ENCODE data around the gene ARF1. TPM values are rescaled to one million over a fixed set of nuclear protein-coding genes. Genes with fewer than 3 reads are reported as not detected.
A peak's percentile ranks its signal among the peaks of the same experiment; 100 is the strongest.

ARF1 gene
- total and polyA plus RNA-seq, 10 of the 15 experiments (the other 5 are each of a cell fraction or from before 2014, with no cell fraction given): 48.4 to 508 (median 283) TPM

DNA sequence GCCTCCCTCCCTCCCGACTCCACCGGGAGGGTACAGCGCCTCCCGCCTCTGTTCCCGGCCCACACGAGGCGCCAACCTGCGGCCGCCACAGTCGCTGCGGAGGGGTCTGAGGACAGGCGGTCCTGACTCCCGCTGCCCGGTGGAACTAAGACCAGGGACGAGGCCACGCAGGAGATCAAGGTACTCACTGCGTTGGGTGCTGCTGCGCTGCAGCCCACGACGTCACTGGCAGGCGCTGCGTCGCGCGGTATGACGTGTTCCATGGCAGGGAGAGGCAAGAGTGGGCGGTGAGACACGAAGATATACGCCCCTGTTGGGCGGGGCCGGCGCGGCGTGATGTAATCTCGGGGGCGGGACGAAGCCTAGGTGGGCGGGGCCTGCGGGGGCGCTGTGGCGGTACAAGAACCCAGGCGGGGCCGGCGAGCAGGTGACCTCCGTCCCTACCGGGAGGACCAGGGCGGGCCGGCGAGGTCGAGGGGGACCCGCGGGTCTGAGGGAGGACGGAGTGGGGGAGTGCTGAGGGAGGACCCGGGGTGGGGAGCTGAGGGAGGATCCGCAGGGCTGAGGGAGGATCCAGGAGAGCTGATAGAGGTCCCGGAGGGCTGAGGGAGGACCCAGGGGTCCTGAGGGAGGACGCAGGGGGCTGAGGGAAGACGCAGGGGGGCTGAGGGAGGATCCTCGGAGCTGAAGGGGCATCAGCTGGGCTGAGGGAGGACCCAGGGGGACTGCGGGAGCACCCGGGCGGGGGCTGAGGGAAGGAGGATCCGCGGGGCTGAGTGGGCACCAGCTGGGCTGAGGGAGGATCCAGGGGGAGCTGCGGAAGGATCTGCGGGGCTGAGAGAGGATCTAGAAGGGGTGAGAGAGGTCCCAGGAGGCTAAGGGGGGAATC is 26.8 kb downstream of the ARF1 start, which contains the start of gene MRPL55:
Gene MRPL55, minus strand, starts transcription at position 227 of the 889 bp plus-strand sequence. CDS start 1,039 bp downstream, outside the sequence.
- peaks cover 11% of the 10 kb centered on the region for H3K4me1 ChIP-seq (ENCODE audit: control insufficient read depth, insufficient read depth, low read length)
- H3K9ac ChIP-seq (ENCODE audit: control insufficient read depth, insufficient read depth, low read length): peak within 1 kb of the TSS; percentile 85
- peaks cover 13% of the 10 kb centered on the region for H3K79me2 ChIP-seq (ENCODE audit: control insufficient read depth, insufficient read depth, low read length)
- H3K4me3 ChIP-seq: peak within 1 kb of the TSS; percentile 93
- peak within 1 kb of the TSS; percentile 96 for H2AFZ ChIP-seq (ENCODE audit: control insufficient read depth, low read depth, low read length)
- H3K27ac ChIP-seq (ENCODE audit: control insufficient read depth, insufficient read depth): peak within 1 kb of the TSS; percentile 73
- RAD21 ChIA-PET (ENCODE audit: unreplicated experiment): interaction anchor here (0.7 to 1.2 kb wide), 2 partner anchors 21 to 57 kb away, joined by 3 read pairs; no protein-coding TSS in a partner anchor
- intact Hi-C loops (cut with micrococcal nuclease; ENCODE audit: unreplicated experiment): loop anchor here (2.0 kb wide), 1 partner anchor 31 kb away; the partner anchor contains the start of gene GUK1
- CTCF ChIA-PET: interaction anchor here (0.7 to 2.2 kb wide), 5 partner anchors 14 to 110 kb away, joined by 3 to 8 read pairs (median 5); partner anchors contain the start of gene IBA57
- peak; percentile 93 for DNase-seq (ENCODE audit: low read depth, low spot score)
- WGBS (ENCODE audit: insufficient coverage, insufficient replicate concordance, low lambda C conversion rate, missing lambda C conversion rate): 1% methylated on average over 56 of the region's 66 CpGs
- POLR2A ChIA-PET: interaction anchor here (0.6 to 2.1 kb wide), 6 partner anchors 12 to 689 kb away, joined by 3 to 7 read pairs (median 4); partner anchors contain the start of genes ARF1 and IBA57
- ATAC-seq: peak; percentile 94
- peaks cover 4 to 5% of the 10 kb centered on the region in 2 experiments; a peak in 3 of 4 replicates for H3K36me3 ChIP-seq (ENCODE audit: control insufficient read depth in 2 of 2, insufficient read depth in 2 of 2, low read length in 1 of 2)
- H4K20me1 ChIP-seq (ENCODE audit: control insufficient read depth, insufficient read depth): no peaks in the 10 kb centered on the region
- H3K9me3 ChIP-seq (replicated peaks; ENCODE audit: control insufficient read depth, insufficient read depth, low read length): no peaks in the 10 kb centered on the region
- no TSS peak for BruUV-seq (replicated peaks)
- H3K4me2 ChIP-seq (ENCODE audit: control insufficient read depth, insufficient read depth): peak within 1 kb of the TSS; percentile 96
- SMC1A ChIA-PET (ENCODE audit: uncharacterized antibody, unreplicated experiment): interaction anchor here (0.7 to 1.5 kb wide), 2 partner anchors 14 to 22 kb away, joined by 3 to 4 read pairs; no protein-coding TSS in a partner anchor
- in situ Hi-C loops (cut with MboI): no loop called here
- no peaks in the 10 kb centered on the region for H3K27me3 ChIP-seq (replicated peaks in 1 of 2; ENCODE audit: control insufficient read depth in 2 of 2, insufficient read depth in 2 of 2, low read length in 1 of 2)
- peak; percentile 94 for FAIRE-seq
- TF ChIP-seq ATF2 (IDR thresholded peaks at IDR 0.05; ENCODE audit: low read length) (no peak), TAF1 (IDR thresholded peaks at IDR 0.05; ENCODE audit: borderline replicate concordance, low read depth, low read length) (peak; percentile 78; the same call in 1 of the 2 replicates), CREB1 (IDR thresholded peaks at IDR 0.05; ENCODE audit: low read depth) (peak; percentile 100), BACH1 (IDR thresholded peaks at IDR 0.05; ENCODE audit: borderline replicate concordance) (peak; percentile 55; the same call in 1 of the 2 replicates), FOS (IDR thresholded peaks at IDR 0.05; ENCODE audit: borderline replicate concordance, extremely low read depth, insufficient read length) (no peak), SMAD5 (IDR thresholded peaks at IDR 0.05; ENCODE audit: low read depth) (peak; percentile 64), GATAD2B (conservative IDR thresholded peaks at IDR 0.05; ENCODE audit: low read depth) (no peak; the same call in 1 of the 2 replicates), DPF2 (IDR thresholded peaks at IDR 0.05) (no peak), RELB (IDR thresholded peaks at IDR 0.05; ENCODE audit: low read depth) (peak; percentile 85), EGR1 (IDR thresholded peaks at IDR 0.05; ENCODE audit: borderline replicate concordance in 1 of 2, low read depth in 2 of 2, low read length in 2 of 2) (peak; percentile 23 to 97), POLR2AphosphoS2 (IDR thresholded peaks at IDR 0.05; ENCODE audit: low read depth, low read length) (peak; percentile 82), SUZ12 (IDR thresholded peaks at IDR 0.05; ENCODE audit: unreplicated experiment) (no peak), RB1 (IDR thresholded peaks at IDR 0.05; ENCODE audit: borderline replicate concordance) (peak; percentile 61; the same call in 1 of the 2 replicates)
- TF ChIP-seq, protein P1, sequence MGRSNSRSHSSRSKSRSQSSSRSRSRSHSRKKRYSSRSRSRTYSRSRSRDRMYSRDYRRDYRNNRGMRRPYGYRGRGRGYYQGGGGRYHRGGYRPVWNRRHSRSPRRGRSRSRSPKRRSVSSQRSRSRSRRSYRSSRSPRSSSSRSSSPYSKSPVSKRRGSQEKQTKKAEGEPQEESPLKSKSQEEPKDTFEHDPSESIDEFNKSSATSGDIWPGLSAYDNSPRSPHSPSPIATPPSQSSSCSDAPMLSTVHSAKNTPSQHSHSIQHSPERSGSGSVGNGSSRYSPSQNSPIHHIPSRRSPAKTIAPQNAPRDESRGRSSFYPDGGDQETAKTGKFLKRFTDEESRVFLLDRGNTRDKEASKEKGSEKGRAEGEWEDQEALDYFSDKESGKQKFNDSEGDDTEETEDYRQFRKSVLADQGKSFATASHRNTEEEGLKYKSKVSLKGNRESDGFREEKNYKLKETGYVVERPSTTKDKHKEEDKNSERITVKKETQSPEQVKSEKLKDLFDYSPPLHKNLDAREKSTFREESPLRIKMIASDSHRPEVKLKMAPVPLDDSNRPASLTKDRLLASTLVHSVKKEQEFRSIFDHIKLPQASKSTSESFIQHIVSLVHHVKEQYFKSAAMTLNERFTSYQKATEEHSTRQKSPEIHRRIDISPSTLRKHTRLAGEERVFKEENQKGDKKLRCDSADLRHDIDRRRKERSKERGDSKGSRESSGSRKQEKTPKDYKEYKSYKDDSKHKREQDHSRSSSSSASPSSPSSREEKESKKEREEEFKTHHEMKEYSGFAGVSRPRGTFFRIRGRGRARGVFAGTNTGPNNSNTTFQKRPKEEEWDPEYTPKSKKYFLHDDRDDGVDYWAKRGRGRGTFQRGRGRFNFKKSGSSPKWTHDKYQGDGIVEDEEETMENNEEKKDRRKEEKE (IDR thresholded peaks at IDR 0.05): peak; percentile 55; the same call in 1 of the 2 replicates
- TF ChIP-seq, protein P2, sequence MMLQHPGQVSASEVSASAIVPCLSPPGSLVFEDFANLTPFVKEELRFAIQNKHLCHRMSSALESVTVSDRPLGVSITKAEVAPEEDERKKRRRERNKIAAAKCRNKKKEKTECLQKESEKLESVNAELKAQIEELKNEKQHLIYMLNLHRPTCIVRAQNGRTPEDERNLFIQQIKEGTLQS (IDR thresholded peaks at IDR 0.05; ENCODE audit: borderline replicate concordance, extremely low read depth, low read depth, low read length): peak; percentile 92

All from GM12878 (cell line).